Hepatocyte (in vitro differentiated cells): ENCODE data around the gene KCNK13. TPM values are rescaled to one million over a fixed set of nuclear protein-coding genes. Genes with fewer than 3 reads are reported as not detected.

Experiments
- DNase-seq: peaks from one replicate; pipeline ENCODE4 v3.0.0-alpha.2; 2016; ENCODE audit warnings: low spot score
- H2AFZ ChIP-seq: fragments of 200-600 bp; sonication (generic); 2 replicates; pipeline ENCODE4 v1.6.0; 2016; ENCODE audit warnings: antibody characterized with exemption, mild to moderate bottlenecking
- H3K27ac ChIP-seq: fragments of 200-600 bp; sonication (generic); 2 replicates; pipeline ENCODE4 v1.5.1; 2016; ENCODE audit warnings: mild to moderate bottlenecking
- H3K27me3 ChIP-seq: fragments of 200-600 bp; sonication (generic); 2 replicates; pipeline ENCODE4 v1.6.1; 2016
- H3K36me3 ChIP-seq: fragments of 200-600 bp; sonication (generic); replicated peaks from 2 replicates; pipeline ENCODE4 v1.5.1; 2016; ENCODE audit warnings: low read depth; ENCODE audit not compliant: insufficient read depth
- H3K4me1 ChIP-seq: fragments of 200-600 bp; sonication (generic); 2 replicates; pipeline ENCODE4 v1.5.1; 2016; ENCODE audit warnings: mild to moderate bottlenecking, moderate library complexity; ENCODE audit not compliant: insufficient read depth
- H3K4me2 ChIP-seq: fragments of 200-600 bp; sonication (generic); 2 replicates; pipeline ENCODE4 v1.6.0; 2016
- H3K4me3 ChIP-seq: fragments of 200-600 bp; sonication (generic); 2 replicates; pipeline ENCODE4 v1.5.1; 2016; ENCODE audit warnings: mild to moderate bottlenecking
- H3K79me2 ChIP-seq: fragments of 200-600 bp; sonication (generic); 2 replicates; pipeline ENCODE4 v1.6.0; 2017; ENCODE audit warnings: mild to moderate bottlenecking
- H3K9me2 ChIP-seq: fragments of 200-600 bp; sonication (generic); replicated peaks from 2 replicates; pipeline ENCODE4 v1.6.0; 2017; ENCODE audit warnings: mild to moderate bottlenecking; ENCODE audit not compliant: insufficient read depth
- H3K9me3 ChIP-seq: fragments of 200-600 bp; sonication (generic); 2 replicates; pipeline ENCODE4 v1.5.1; 2016; ENCODE audit warnings: low read depth, mild to moderate bottlenecking
- H4K20me1 ChIP-seq: fragments of 200-600 bp; sonication (generic); 2 replicates; pipeline ENCODE4 v1.6.0; 2016; ENCODE audit warnings: mild to moderate bottlenecking; ENCODE audit not compliant: insufficient read depth, poor library complexity, severe bottlenecking
- EZH2 ChIP-seq: fragments of 200-600 bp; sonication (generic); IDR thresholded peaks from 2 replicates; pipeline ENCODE4 v1.6.1; 2016; ENCODE audit warnings: antibody characterized with exemption, mild to moderate bottlenecking, borderline replicate concordance
- EZH2phosphoT487 ChIP-seq: fragments of 200-600 bp; sonication (generic); IDR thresholded peaks from one replicate; pipeline ENCODE4 v1.6.1; 2018; ENCODE audit warnings: antibody characterized with exemption, mild to moderate bottlenecking, low read depth, moderate library complexity; ENCODE audit not compliant: unreplicated experiment, severe bottlenecking
- WGBS: methylation state at CpG from one replicate; pipeline ENCODE4 v1.1.6; 2016; ENCODE audit warnings: low lambda C conversion rate; ENCODE audit errors: missing lambda C conversion rate; 5-methylcytosine and 5-hydroxymethylcytosine counted together
- polyA plus RNA-seq: library from polyadenylated mRNA; unstranded; fragments of >200 nt; fragmentation: Nextera tagmentation; extraction: Ambion mirVana; gene quantifications from 2 replicates; pipeline ENCODE4 v1.2.1, GENCODE V29; 2016
- total RNA-seq: library from RNA; depleted of rRNA; stranded (reverse); fragments of >200 nt; gene quantifications from 2 replicates; pipeline ENCODE4 v1.2.3, GENCODE V29; 2014
- TF ChIP-seq, protein P1 (sequence below): fragments of 200-600 bp; sonication (generic); IDR thresholded peaks from 2 replicates; pipeline ENCODE4 v1.5.1; 2016; ENCODE audit warnings: antibody characterized with exemption, mild to moderate bottlenecking; ENCODE audit not compliant: poor library complexity

KCNK13 gene
- total and polyA plus RNA-seq, 2 experiments from 2014 or later, result 0.15 to 0.47 TPM

DNA sequence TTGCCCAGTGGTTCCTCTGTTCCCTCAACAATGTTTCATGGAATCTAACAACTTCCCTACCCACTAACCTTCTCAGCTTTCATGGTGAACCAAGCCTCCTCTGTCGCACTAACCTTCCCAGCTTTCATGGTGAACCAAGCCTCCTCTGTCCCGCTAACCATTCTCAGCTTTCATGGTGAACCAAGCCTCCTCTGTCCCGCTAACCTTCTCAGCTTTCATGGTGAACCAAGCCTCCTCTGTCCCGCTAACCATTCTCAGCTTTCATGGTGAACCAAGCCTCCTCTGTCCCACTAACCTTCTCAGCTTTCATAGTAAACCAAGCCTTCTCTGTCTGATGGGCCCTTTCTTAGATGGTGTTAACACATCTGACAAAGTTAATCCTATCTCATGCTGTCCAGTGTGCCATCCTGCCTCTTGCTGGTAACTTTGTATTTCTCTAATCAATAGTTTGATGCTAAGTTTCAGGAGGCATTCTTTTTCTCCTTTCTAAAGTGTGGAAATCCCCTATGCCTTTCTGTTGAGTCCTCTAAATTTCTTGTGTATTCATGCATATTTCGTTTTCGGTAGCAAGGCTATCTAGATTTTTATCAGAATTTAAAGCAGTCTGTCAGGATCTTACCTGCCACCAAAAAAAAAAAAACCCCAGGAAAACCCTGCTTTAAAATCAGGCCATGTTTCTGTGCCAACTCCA, 26.8 kb upstream of the KCNK13 start:
- no peak for DNase-seq
- no peaks in the 10 kb centered on the region for H3K36me3 ChIP-seq
- H3K27ac ChIP-seq, result no peak overlapping the region
- no peaks in the 10 kb centered on the region for H4K20me1 ChIP-seq
- no peak overlapping the region for H3K4me3 ChIP-seq
- H3K9me3 ChIP-seq, result no peaks in the 10 kb centered on the region
- no peaks in the 10 kb centered on the region for H3K4me1 ChIP-seq
- H3K79me2 ChIP-seq, result no peaks in the 10 kb centered on the region
- no peaks in the 10 kb centered on the region for H3K9me2 ChIP-seq
- H3K4me2 ChIP-seq, result no peak overlapping the region
- no peak overlapping the region for H2AFZ ChIP-seq
- H3K27me3 ChIP-seq, result no peaks in the 10 kb centered on the region
- 95% methylated on average over 6 of the region's 6 CpGs for WGBS
- TF ChIP-seq, protein P1, sequence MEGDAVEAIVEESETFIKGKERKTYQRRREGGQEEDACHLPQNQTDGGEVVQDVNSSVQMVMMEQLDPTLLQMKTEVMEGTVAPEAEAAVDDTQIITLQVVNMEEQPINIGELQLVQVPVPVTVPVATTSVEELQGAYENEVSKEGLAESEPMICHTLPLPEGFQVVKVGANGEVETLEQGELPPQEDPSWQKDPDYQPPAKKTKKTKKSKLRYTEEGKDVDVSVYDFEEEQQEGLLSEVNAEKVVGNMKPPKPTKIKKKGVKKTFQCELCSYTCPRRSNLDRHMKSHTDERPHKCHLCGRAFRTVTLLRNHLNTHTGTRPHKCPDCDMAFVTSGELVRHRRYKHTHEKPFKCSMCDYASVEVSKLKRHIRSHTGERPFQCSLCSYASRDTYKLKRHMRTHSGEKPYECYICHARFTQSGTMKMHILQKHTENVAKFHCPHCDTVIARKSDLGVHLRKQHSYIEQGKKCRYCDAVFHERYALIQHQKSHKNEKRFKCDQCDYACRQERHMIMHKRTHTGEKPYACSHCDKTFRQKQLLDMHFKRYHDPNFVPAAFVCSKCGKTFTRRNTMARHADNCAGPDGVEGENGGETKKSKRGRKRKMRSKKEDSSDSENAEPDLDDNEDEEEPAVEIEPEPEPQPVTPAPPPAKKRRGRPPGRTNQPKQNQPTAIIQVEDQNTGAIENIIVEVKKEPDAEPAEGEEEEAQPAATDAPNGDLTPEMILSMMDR, result no peak
- TF ChIP-seq EZH2phosphoT487, result no peak
- TF ChIP-seq EZH2, result no peak

DNA sequence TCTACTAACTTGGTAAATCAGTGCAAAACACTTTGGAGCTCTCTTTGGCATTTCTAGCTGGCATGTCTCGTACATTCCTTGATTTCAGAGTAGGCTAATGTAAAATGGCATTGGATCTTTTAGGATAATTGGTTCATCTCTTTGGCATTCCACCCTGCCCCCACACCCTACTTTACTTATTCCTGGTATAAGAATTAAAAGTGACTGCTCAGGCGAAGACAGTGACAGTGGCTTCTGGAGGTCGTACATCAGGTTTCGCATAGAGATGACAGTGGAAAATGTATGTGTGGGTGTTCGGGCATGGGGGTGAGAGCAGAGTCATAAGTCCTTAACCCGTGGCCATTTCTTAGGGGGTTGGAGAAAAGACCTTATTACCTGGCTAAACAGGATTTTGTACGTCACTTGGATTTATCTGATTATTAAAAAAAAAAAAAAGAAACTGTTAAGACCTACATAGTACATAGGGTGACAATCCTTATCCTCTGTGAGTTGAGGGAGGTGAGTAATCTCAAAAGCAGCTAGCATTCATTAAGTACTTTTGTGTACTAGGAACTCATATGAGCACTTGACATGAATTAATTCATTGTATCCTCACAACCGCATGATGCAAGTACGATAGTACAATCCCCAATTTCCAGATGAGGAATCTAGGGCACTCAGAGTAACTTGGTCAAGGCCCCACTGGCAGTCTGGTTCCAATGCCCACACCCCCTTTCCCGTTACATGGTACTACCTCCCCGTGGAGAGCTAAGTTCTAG, 22.4 kb upstream of the KCNK13 start:
- Histone ChIP-seq H3K9me2 (no peaks in the 10 kb centered on the region), H3K79me2 (no peaks in the 10 kb centered on the region), H3K4me1 (no peaks in the 10 kb centered on the region), H3K36me3 (no peaks in the 10 kb centered on the region), H3K9me3 (no peaks in the 10 kb centered on the region), H3K27ac (no peak overlapping the region), H3K4me3 (no peak overlapping the region), H3K27me3 (no peaks in the 10 kb centered on the region), H3K4me2 (no peak overlapping the region), H2AFZ (no peak overlapping the region), H4K20me1 (no peaks in the 10 kb centered on the region)
- 97% methylated on average over 11 of the region's 11 CpGs for WGBS
- TF ChIP-seq EZH2phosphoT487 (no peak), EZH2 (no peak)
- TF ChIP-seq, protein P1, result no peak
- no peak for DNase-seq

DNA sequence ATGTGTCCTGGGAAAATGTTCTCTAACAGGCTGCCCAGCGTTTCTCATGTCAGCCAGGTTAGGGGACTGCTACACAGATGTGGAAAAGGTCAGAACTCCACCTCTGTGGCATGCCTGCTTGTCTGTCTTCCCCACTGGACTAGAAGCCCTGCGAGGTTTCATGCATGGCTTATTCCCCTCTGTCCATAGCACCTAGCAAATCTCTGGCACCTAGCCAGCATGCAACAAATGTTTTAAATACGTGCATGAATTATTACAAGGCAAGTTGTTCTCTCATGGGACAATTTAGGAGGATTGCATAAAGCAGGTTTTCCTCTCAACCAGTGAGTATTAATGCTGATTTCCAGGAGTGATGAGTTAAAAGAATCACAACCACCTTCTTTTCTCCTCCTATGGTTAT, 21.4 kb upstream of the KCNK13 start:
- H3K27ac ChIP-seq, result no peak overlapping the region
- H3K27me3 ChIP-seq, result no peaks in the 10 kb centered on the region
- no peaks in the 10 kb centered on the region for H3K4me1 ChIP-seq
- H2AFZ ChIP-seq, result no peak overlapping the region
- H3K4me2 ChIP-seq, result no peak overlapping the region
- no peaks in the 10 kb centered on the region for H4K20me1 ChIP-seq
- no peak overlapping the region for H3K4me3 ChIP-seq
- WGBS, result 86% methylated on average over 3 of the region's 3 CpGs
- no peaks in the 10 kb centered on the region for H3K9me2 ChIP-seq
- H3K9me3 ChIP-seq, result no peaks in the 10 kb centered on the region
- no peak for DNase-seq
- TF ChIP-seq EZH2, result no peak
- TF ChIP-seq EZH2phosphoT487, result no peak
- TF ChIP-seq, protein P1, result no peak
- no peaks in the 10 kb centered on the region for H3K36me3 ChIP-seq
- H3K79me2 ChIP-seq, result no peaks in the 10 kb centered on the region
